Hypothalamus (tissue), 51 donors: ENCODE data around the gene ACSL6.

Experiments used
- DNase-seq, 51 donors: peaks; one replicate each; lab custom pipeline; 2025; lab: John Stamatoyannopoulos, UW

Gene ACSL6

DNA sequence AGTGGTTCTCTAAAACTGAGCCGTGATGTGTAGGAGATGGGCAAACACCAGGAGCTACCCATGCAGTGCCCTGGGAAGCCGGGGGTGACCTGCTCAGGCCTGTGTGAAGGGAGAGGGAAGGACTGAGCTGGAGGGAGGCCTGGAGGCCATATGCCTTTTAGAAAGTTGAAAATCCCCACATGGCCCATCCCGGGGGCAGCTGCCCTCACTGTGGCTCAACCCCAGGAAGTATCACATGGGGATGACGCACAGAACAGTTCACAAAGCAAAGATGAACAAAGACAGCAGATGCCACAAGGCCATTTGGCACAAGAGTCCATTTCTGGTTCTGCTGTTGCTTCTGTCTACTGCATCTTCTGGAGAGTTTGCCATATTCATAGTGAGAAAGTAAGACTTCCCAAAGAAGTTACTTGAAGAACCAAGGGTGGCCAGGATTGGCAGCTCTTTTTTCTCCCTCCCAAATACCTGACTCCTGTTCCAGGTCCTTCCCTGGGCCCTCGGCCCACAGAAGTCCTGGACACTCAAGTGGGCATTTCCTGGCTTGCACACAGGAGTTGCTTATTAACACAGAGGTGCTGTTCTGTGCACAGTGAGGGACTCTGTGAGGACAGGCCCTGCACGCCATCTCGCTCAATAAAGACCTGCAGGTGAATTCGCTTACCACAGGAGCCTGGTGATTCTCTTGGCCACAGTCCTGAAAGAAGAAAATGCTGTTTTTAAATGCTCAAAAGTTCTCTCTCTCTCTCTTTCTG, 25.1 kb downstream of the ACSL6 start:
- peak in 16 of 51 donors; percentile 10 to 61 (median 31) for DNase-seq

DNA sequence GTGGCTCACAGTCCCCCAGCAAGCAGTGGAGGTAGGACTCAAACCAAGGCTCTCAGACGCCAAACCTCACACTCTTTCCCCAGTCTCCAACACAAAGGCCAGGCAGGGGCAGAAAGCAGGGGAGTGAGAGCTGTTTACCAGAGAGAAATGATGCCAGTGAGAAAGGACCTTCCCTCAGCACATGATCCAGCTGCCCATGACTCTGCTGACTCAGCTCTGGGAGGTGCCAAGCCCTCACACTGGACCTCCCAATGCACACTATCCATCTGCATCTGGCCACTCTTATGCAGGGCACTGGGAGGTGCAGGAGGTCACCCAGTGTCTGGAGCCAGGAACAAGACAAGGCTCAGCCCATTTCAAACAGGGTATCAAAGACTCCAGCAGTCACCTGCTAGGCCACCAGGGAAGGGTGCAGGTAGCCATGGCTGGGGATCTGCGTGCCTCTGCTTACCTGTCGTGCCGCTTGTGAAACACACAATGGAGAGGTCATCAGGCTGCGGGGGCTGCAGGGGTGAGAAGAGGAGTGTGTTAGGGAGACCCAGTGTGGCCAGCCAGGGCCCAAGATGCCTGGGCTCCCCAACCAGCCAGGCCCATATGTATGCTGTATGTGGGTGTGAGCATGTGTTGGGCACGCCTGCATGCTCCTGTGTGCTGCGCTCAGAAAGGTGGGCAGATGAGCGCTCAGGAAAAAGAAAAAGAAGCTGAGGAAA, 26.3 kb downstream of the ACSL6 start:
- peak in 18 of 51 donors; percentile 13 to 59 (median 27) for DNase-seq

GRCh38 chr5:131983244-131983771, 28.1 kb downstream of the ACSL6 start:
- no peak for DNase-seq

DNA sequence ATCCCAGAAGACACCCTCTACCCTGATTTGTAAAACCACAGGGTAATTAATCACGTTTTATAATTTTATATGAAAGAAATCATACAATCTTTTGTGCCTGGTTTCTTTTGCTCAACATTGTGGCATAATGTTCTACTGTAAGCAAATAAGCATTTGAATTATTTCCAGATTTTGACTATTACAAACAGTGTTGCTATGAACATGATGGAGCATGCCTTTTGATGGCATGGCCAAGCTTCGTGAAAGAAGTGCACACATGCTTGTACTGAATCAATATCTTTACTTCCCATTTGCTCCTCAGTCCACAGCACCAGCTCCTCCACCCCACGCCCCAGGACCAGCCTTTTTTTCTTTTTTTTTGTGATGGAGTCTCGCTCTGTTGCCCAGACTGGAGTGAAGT, 29.9 kb downstream of the ACSL6 start:
- no peak for DNase-seq

GRCh38 chr5:131980696-131981095, 30.8 kb downstream of the ACSL6 start:
- no peak for DNase-seq

DNA sequence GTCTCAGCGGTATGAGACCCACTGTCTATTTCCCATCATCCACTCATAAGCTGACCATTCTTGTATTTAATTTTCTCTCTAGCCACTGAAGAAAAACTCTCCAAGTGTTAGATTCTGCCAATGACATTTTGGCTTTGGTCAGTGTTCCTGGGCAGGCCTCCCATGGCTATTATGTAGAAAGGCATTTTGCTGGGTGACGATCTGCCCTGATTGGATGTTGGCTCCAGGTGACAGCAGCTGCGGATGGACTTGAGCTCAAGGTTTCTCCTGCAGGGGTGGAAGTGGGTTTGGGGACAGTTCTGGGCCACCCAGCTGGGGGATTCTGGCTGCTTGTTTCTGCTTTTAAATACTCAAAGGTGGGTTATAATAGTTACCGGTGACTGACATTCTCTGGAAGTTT, 31.6 kb downstream of the ACSL6 start:
- DNase-seq, result peak in 17 of 51 donors; percentile 13 to 69 (median 27)

DNA sequence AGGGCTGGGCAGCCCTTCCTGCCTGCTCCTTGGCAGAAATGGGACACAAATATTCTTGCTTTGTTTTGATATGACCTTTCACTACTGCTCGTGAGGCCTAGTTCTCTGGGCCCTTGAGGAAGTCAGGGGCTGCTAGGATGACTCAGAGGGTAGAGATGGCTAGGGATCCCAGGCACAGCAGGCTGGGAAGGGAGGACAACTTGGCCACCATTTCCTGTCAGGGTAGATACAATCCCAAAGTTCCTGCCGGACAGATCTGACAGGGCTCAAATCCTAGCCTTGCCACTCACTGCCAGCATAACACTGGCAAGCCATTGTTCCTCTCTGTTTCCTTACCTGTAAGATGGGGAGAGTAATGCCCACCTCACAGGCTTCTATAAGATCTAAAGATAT, 34.2 kb downstream of the ACSL6 start:
- DNase-seq, result peak in 1 of 51 donors; percentile 12

DNA sequence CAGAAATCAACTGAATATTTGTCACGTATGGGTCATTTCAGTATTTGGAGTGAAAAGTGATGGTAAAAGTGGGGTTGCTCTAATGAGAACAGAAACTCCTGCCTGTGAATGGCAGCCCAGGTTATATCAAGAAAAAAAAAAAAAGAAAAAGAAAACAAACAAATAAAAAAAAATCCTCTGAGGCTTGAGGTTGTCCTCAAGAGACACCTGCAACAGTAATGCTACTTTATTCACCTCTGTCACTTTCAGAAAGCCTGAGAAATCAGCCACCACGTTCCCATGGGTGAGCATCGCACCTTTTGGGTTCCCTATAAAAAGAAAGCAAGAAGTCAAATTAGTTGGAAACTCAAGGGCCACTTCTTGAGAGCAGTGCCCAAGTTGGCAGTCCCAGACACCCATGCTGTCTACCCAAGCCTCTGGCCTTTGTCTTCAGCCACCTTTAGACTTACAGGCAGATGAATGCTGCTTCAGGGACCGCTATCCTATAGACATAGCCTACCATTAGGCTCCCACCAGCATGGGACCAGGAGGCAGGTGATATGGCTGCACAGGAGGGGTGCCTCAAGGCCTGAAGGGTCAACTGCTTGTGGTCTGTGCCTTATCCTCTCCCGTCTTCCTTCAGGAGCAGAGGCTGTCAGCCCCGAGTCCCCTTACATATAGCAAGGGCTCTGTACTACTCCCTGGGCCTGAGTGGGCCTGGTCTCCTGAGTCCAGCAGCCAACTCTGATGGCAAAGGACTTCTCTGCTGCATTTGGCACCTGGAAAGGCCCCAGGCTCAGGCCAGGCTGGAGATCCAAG, 34.8 kb downstream of the ACSL6 start:
- DNase-seq, result no peak

GRCh38 chr5:131974956-131975726, 36.3 kb downstream of the ACSL6 start:
- no peak for DNase-seq

GRCh38 chr5:131974622-131974955, 36.9 kb downstream of the ACSL6 start:
- DNase-seq, result no peak

- no peak for DNase-seq
Observed at GRCh38 chr5:131974016-131974415, 37.4 kb downstream of the ACSL6 start.

GRCh38 chr5:131973089-131973712, 38.3 kb downstream of the ACSL6 start:
- no peak for DNase-seq

- no peak for DNase-seq
Observed at GRCh38 chr5:131968396-131968954, 43.0 kb downstream of the ACSL6 start.

- DNase-seq, result no peak
Observed at GRCh38 chr5:131966551-131966950, 44.9 kb downstream of the ACSL6 start.

DNA sequence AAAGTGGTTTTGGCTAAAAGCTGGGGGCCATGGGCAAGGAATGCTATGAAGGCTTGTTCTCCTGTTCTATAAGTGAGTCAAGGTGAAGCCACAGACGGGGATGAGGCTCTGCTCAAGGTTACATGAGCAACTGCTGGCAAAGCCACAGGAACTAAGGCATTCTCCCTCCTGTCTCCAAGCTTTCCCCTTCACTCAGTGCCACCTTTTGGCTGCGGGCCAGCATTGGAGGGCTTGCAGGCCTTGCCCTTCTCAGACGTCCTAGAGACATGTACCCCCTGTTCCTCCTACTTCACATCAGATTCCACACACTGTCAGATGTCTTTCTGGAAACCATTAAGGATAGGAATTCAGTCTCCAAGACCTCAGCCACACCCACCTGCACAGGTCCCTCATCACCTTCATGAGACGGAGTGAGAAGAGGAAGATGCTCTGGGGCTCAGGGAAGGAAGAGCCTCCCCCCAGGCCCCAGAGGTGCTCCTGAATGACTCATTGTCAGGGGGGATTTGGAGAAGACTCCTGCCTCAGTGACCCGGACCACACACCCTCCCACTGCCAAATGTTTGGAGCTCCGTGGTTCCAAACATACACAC, 45.5 kb downstream of the ACSL6 start:
- no peak for DNase-seq

DNA sequence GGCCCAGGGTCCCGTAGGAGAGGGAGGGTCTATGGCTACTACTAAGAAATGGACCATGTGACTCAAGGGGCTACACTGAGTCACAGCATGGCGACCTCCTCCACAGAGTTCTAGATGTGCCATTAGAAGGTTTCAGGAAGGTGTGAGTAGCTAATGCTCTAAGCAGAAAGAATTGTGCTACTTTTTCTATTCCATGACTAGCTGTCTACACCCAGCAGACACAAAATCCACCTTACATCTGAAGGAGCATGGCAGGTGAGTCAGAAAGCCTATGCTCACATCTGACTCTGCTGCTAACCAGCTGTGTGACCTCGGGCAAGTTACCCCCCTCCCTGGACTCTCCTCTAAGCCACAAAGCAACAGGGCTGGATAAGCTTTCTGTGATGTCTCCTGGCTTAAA, 51.6 kb downstream of the ACSL6 start:
- no peak for DNase-seq

DNA sequence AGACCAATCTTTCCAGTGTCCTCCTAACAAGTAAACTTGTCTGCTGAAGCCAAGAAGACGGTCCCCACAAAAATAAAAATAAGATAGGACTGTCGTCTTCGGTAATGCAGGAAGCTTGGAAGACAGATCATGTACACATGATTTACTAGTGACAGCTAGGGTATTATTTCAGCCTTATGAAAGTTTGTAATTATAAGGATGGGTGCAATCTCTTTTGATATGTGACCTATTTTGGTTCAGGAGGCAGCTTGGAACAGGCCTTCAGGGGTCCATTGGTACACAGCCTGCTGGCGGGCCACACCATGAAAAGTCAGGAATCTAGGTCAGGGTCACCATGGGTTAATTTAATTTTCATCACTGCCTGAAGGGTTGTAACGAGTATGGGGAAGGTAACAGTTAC, 52.3 kb downstream of the ACSL6 start:
- no peak for DNase-seq

- DNase-seq, result peak in 20 of 51 donors; percentile 3 to 59 (median 27)
Observed at GRCh38 chr5:131957721-131958441, 53.6 kb downstream of the ACSL6 start.

DNA sequence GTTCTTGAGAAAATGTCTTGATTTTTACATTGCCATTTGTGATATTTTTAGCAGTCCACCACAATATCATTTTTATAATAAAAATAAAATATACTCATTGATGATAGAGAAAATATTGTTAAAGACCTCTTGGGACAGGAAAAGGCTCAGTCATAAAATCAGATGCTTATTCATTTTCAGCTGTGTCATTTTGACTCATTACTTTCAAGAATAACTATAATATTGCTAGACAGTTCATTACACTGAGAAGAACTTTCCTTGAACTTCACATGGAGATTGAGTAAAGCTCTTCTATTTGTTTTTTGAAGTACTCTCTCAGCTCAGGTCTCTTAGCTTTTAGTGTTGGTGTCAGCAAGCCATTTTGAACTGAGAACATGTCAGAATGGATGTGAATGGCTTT, 57.5 kb downstream of the ACSL6 start:
- DNase-seq, result no peak
